ENCODE measurements around the gene FAM209A.

The FAM209A gene

GRCh38 chr20:56517641-56518040 is 6.9 kb upstream of the FAM209A start:
- no peak overlapping the region for H2AFZ ChIP-seq (ENCODE audit: insufficient read depth, low read length, poor library complexity)
- DNase-seq, result no peak
- H3K79me2 ChIP-seq (ENCODE audit: control insufficient read depth, insufficient read depth, low read length, poor library complexity), result no peaks in the 10 kb centered on the region
- no peak overlapping the region for H3K4me2 ChIP-seq (ENCODE audit: low read length)
- no peak overlapping the region for H3K4ac ChIP-seq (ENCODE audit: low read depth, low read length)
- H3K79me1 ChIP-seq (ENCODE audit: low read length), result peaks cover 4% of the 10 kb centered on the region
- no peak overlapping the region for H3K4me3 ChIP-seq (ENCODE audit: low read depth, low read length)
- no peak overlapping the region for H2BK5ac ChIP-seq (ENCODE audit: low read depth, low read length, poor library complexity)
- H2AK5ac ChIP-seq (ENCODE audit: low read length), result no peak overlapping the region
- H2BK12ac ChIP-seq (ENCODE audit: low read length), result no peak overlapping the region
- no peak overlapping the region for H3K14ac ChIP-seq (ENCODE audit: low read length)
- H4K8ac ChIP-seq (ENCODE audit: low read depth, low read length), result no peak overlapping the region
- peaks cover 11% of the 10 kb centered on the region in 2 experiments for H3K4me1 ChIP-seq (ENCODE audit: control insufficient read depth in 1 of 2, insufficient read depth in 2 of 2, low read length in 2 of 2)
- no CpG with 5 or more reads among the region's 8 CpGs for WGBS (ENCODE audit: extremely low coverage, insufficient coverage, insufficient read length)
- H3K9ac ChIP-seq (ENCODE audit: low read length), result no peak overlapping the region
- H4K91ac ChIP-seq (ENCODE audit: low read depth, low read length), result no peak overlapping the region
- H3K36me3 ChIP-seq (ENCODE audit: control insufficient read depth in 1 of 2, insufficient read depth in 2 of 2, low read length in 2 of 2), result peaks cover 40 to 43% of the 10 kb centered on the region in 2 experiments
- H3K27me3 ChIP-seq (ENCODE audit: insufficient read depth, low read length), result no peaks in the 10 kb centered on the region
- H2BK120ac ChIP-seq (ENCODE audit: insufficient read depth, low read length, poor library complexity), result no peak overlapping the region
- H3K23ac ChIP-seq (ENCODE audit: low read length), result no peak overlapping the region
- no peak overlapping the region for H3K27ac ChIP-seq (ENCODE audit: low read depth, low read length)
- no peak overlapping the region for H4K12ac ChIP-seq (ENCODE audit: low read depth, low read length)
- H3K9me3 ChIP-seq (ENCODE audit: insufficient read depth, low read depth, low read length), result peaks cover 9% of the 10 kb centered on the region
- H3K18ac ChIP-seq (ENCODE audit: low read length), result no peak overlapping the region

GRCh38 chr20:56518126-56518525 is 6.4 kb upstream of the FAM209A start:
- no peak for DNase-seq
- no peak overlapping the region for H3K4me3 ChIP-seq (ENCODE audit: low read depth, low read length)

GRCh38 chr20:56518721-56519398 is 5.7 kb upstream of the FAM209A start:
- H3K79me1 ChIP-seq (ENCODE audit: low read length), result no peaks in the 10 kb centered on the region
- no peak overlapping the region for H2BK12ac ChIP-seq (ENCODE audit: low read length)
- no peak overlapping the region for H2BK120ac ChIP-seq (ENCODE audit: insufficient read depth, low read length, poor library complexity)
- DNase-seq, result no peak
- no peak overlapping the region for H3K4me3 ChIP-seq (ENCODE audit: low read depth, low read length)
- no peaks in the 10 kb centered on the region for H3K4me1 ChIP-seq (ENCODE audit: control insufficient read depth in 1 of 2, insufficient read depth in 2 of 2, low read length in 2 of 2)
- H3K23ac ChIP-seq (ENCODE audit: low read length), result no peak overlapping the region
- H3K4ac ChIP-seq (ENCODE audit: low read depth, low read length), result no peak overlapping the region
- H2BK5ac ChIP-seq (ENCODE audit: low read depth, low read length, poor library complexity), result no peak overlapping the region
- H3K36me3 ChIP-seq (ENCODE audit: control insufficient read depth in 1 of 2, insufficient read depth in 2 of 2, low read length in 2 of 2), result peaks cover 37 to 38% of the 10 kb centered on the region in 2 experiments
- no peak overlapping the region for H4K12ac ChIP-seq (ENCODE audit: low read depth, low read length)
- no CpG with 5 or more reads among the region's 10 CpGs for WGBS (ENCODE audit: extremely low coverage, insufficient coverage, insufficient read length)
- H3K79me2 ChIP-seq (ENCODE audit: control insufficient read depth, insufficient read depth, low read length, poor library complexity), result no peaks in the 10 kb centered on the region
- H3K9ac ChIP-seq (ENCODE audit: low read length), result no peak overlapping the region
- H4K8ac ChIP-seq (ENCODE audit: low read depth, low read length), result no peak overlapping the region
- no peaks in the 10 kb centered on the region for H3K27me3 ChIP-seq (ENCODE audit: insufficient read depth, low read length)
- no peak overlapping the region for H4K91ac ChIP-seq (ENCODE audit: low read depth, low read length)
- H2AK5ac ChIP-seq (ENCODE audit: low read length), result no peak overlapping the region
- no peak overlapping the region for H2AFZ ChIP-seq (ENCODE audit: insufficient read depth, low read length, poor library complexity)
- peaks cover 9% of the 10 kb centered on the region for H3K9me3 ChIP-seq (ENCODE audit: insufficient read depth, low read depth, low read length)
- H3K18ac ChIP-seq (ENCODE audit: low read length), result no peak overlapping the region
- no peak overlapping the region for H3K14ac ChIP-seq (ENCODE audit: low read length)
- no peak overlapping the region for H3K27ac ChIP-seq (ENCODE audit: low read depth, low read length)
- no peak overlapping the region for H3K4me2 ChIP-seq (ENCODE audit: low read length)

More at GRCh38 chr20:56518126-56518525, 6.4 kb upstream of the FAM209A start:
- Histone ChIP-seq H4K8ac (ENCODE audit: low read depth, low read length) (no peak overlapping the region), H2AFZ (ENCODE audit: insufficient read depth, low read length, poor library complexity) (no peak overlapping the region), H3K14ac (ENCODE audit: low read length) (no peak overlapping the region), H3K27ac (ENCODE audit: low read depth, low read length) (no peak overlapping the region), H4K91ac (ENCODE audit: low read depth, low read length) (no peak overlapping the region), H3K9ac (ENCODE audit: low read length) (no peak overlapping the region), H3K9me3 (ENCODE audit: insufficient read depth, low read depth, low read length) (peaks cover 9% of the 10 kb centered on the region), H3K79me2 (ENCODE audit: control insufficient read depth, insufficient read depth, low read length, poor library complexity) (no peaks in the 10 kb centered on the region), H2AK5ac (ENCODE audit: low read length) (no peak overlapping the region), H3K4me2 (ENCODE audit: low read length) (no peak overlapping the region), H3K79me1 (ENCODE audit: low read length) (peaks cover 2% of the 10 kb centered on the region), H2BK12ac (ENCODE audit: low read length) (no peak overlapping the region), H4K12ac (ENCODE audit: low read depth, low read length) (no peak overlapping the region), H3K27me3 (ENCODE audit: insufficient read depth, low read length) (no peaks in the 10 kb centered on the region), H2BK120ac (ENCODE audit: insufficient read depth, low read length, poor library complexity) (no peak overlapping the region), H2BK5ac (ENCODE audit: low read depth, low read length, poor library complexity) (no peak overlapping the region), H3K4ac (ENCODE audit: low read depth, low read length) (no peak overlapping the region), H3K4me1 (ENCODE audit: control insufficient read depth in 1 of 2, insufficient read depth in 2 of 2, low read length in 2 of 2) (peaks cover 6 to 7% of the 10 kb centered on the region in 2 experiments), H3K18ac (ENCODE audit: low read length) (no peak overlapping the region), H3K36me3 (ENCODE audit: control insufficient read depth in 1 of 2, insufficient read depth in 2 of 2, low read length in 2 of 2) (peaks cover 40 to 43% of the 10 kb centered on the region in 2 experiments), H3K23ac (ENCODE audit: low read length) (no peak overlapping the region)
- no CpG with 5 or more reads among the region's 14 CpGs for WGBS (ENCODE audit: extremely low coverage, insufficient coverage, insufficient read length)

GRCh38 chr20:56519551-56519950 is 5.0 kb upstream of the FAM209A start:
- no peak overlapping the region for H3K4ac ChIP-seq (ENCODE audit: low read depth, low read length)
- H4K8ac ChIP-seq (ENCODE audit: low read depth, low read length), result no peak overlapping the region
- no peaks in the 10 kb centered on the region for H3K79me1 ChIP-seq (ENCODE audit: low read length)
- H3K18ac ChIP-seq (ENCODE audit: low read length), result no peak overlapping the region
- H3K4me1 ChIP-seq (ENCODE audit: control insufficient read depth in 1 of 2, insufficient read depth in 2 of 2, low read length in 2 of 2), result no peaks in the 10 kb centered on the region
- peaks cover 9% of the 10 kb centered on the region for H3K9me3 ChIP-seq (ENCODE audit: insufficient read depth, low read depth, low read length)
- H4K12ac ChIP-seq (ENCODE audit: low read depth, low read length), result no peak overlapping the region
- H2BK12ac ChIP-seq (ENCODE audit: low read length), result no peak overlapping the region
- H2BK5ac ChIP-seq (ENCODE audit: low read depth, low read length, poor library complexity), result no peak overlapping the region
- H3K27me3 ChIP-seq (ENCODE audit: insufficient read depth, low read length), result no peaks in the 10 kb centered on the region
- no peak overlapping the region for H3K27ac ChIP-seq (ENCODE audit: low read depth, low read length)
- H2BK120ac ChIP-seq (ENCODE audit: insufficient read depth, low read length, poor library complexity), result no peak overlapping the region
- no peak overlapping the region for H2AFZ ChIP-seq (ENCODE audit: insufficient read depth, low read length, poor library complexity)
- DNase-seq, result no peak
- H3K36me3 ChIP-seq (ENCODE audit: control insufficient read depth in 1 of 2, insufficient read depth in 2 of 2, low read length in 2 of 2), result peaks cover 33 to 34% of the 10 kb centered on the region in 2 experiments
- H2AK5ac ChIP-seq (ENCODE audit: low read length), result no peak overlapping the region
- H3K79me2 ChIP-seq (ENCODE audit: control insufficient read depth, insufficient read depth, low read length, poor library complexity), result no peaks in the 10 kb centered on the region
- WGBS (ENCODE audit: extremely low coverage, insufficient coverage, insufficient read length), result no CpG with 5 or more reads among the region's 10 CpGs
- no peak overlapping the region for H4K91ac ChIP-seq (ENCODE audit: low read depth, low read length)
- H3K4me2 ChIP-seq (ENCODE audit: low read length), result no peak overlapping the region
- H3K23ac ChIP-seq (ENCODE audit: low read length), result no peak overlapping the region
- H3K14ac ChIP-seq (ENCODE audit: low read length), result no peak overlapping the region
- H3K9ac ChIP-seq (ENCODE audit: low read length), result no peak overlapping the region
- no peak overlapping the region for H3K4me3 ChIP-seq (ENCODE audit: low read depth, low read length)

Measured in trophoblast cell (in vitro differentiated cells and primary cell).